MCF 10A (cell line): Measurements from ENCODE around the gene KRTAP20-3. TPM values are rescaled to one million over a fixed set of nuclear protein-coding genes. Genes with fewer than 3 reads are reported as not detected.

Source experiments
- BruUV-seq: library from RNA; stranded (reverse); fragments of 400-500 nt; replicated peaks from 2 replicates; lab custom pipeline; 2021; lab: Mats Ljungman, UMichigan
- CTCF ChIA-PET: fragments of 300-600 bp; sonication (Branson Sonifier 250); formaldehyde crosslinking; extraction: SDS; loops from one replicate; lab custom pipeline; 2021; ENCODE audit warnings: antibody characterized with exemption, inconsistent platforms; lab: Yijun Ruan, JAX
- POLR2A ChIA-PET: fragments of 300-600, 350-650 bp; sonication (Branson Sonifier 250); formaldehyde crosslinking; extraction: SDS; loops from one replicate; lab custom pipeline; 2020; ENCODE audit warnings: antibody characterized with exemption, inconsistent platforms; lab: Yijun Ruan, JAX
- DNase-seq: peaks from one replicate; pipeline ENCODE4 v3.0.0-alpha.2; 2018; ENCODE audit not compliant: unreplicated experiment
- H3K27ac Mint-ChIP-seq: one replicate; pipeline ENCODE4 v1.8.0; 2022; ENCODE audit warnings: mild to moderate bottlenecking, low read depth, mixed read lengths; ENCODE audit not compliant: unreplicated experiment
- H3K27me3 Mint-ChIP-seq: one replicate; pipeline ENCODE4 v1.8.0; 2022; ENCODE audit warnings: mixed read lengths; ENCODE audit not compliant: insufficient read depth, unreplicated experiment
- H3K36me3 Mint-ChIP-seq: one replicate; pipeline ENCODE4 v1.8.0; 2022; ENCODE audit warnings: mild to moderate bottlenecking, moderate library complexity, mixed read lengths; ENCODE audit not compliant: insufficient read depth, unreplicated experiment
- H3K4me1 Mint-ChIP-seq: one replicate; pipeline ENCODE4 v1.8.0; 2022; ENCODE audit warnings: mixed read lengths; ENCODE audit not compliant: insufficient read depth, unreplicated experiment
- H3K4me3 Mint-ChIP-seq: one replicate; pipeline ENCODE4 v1.8.0; 2022; ENCODE audit warnings: mild to moderate bottlenecking, moderate library complexity, mixed read lengths; ENCODE audit not compliant: unreplicated experiment
- H3K9me3 Mint-ChIP-seq: one replicate; pipeline ENCODE4 v1.8.0; 2022; ENCODE audit warnings: mixed read lengths; ENCODE audit not compliant: unreplicated experiment
- intact Hi-C: fragments of 100-400 bp; cut with micrococcal nuclease; formaldehyde crosslinking; loops from 2 replicates; pipeline ENCODE4 v1.14.1; 2022
- total RNA-seq: library from RNA; stranded (reverse); gene quantifications from 2 replicates; pipeline ENCODE4 v1.2.3, GENCODE V29; 2022
- TF ChIP-seq, protein P1 (sequence below): fragments of 200-600 bp; IDR thresholded peaks from one replicate; pipeline ENCODE4 v1.8.0; 2022; ENCODE audit warnings: antibody characterized with exemption, mild to moderate bottlenecking; ENCODE audit not compliant: unreplicated experiment

The KRTAP20-3 gene
- total RNA-seq, 1 experiment from 2014 or later, result not detected

DNA sequence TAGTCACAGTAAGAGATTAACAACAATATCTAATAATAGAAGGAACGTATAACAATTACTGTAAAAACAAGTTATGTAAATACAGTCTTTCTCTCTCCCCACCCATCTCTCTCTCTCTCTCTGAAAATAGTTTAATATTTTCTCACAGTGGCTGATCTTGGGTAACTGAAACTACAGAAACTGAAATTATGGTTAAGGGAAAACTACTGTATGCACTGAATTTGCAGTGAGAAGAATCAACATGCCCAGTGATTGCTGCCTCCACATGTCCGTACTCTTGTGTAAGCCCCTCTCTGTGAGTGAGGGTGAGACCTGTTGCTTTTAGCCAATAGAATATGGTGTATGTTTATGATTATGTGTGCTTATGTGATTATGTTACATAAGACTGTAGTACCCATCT is 30.5 kb upstream of the KRTAP20-3 start:
- CTCF ChIA-PET, result no interaction called here
- intact Hi-C loops, result no loop called here

DNA sequence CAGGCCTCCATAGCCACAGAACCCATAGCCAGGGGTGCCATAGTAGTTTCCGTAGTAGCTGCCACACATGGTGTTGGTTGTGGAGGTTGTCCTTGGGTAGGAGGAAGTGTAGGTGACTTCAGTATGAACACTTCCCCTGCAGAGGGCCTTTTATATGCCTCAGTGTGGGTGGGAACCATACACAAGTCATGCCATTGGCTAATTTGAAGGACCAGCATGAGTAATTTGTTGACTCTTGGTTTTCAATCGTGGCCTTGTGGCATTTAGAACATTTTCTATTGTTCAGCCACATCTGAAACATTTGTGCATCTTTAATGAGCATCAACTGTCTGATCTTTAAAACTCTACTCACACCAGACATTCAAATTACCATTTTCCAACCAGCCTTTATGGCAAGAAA is 28.8 kb upstream of the KRTAP20-3 start, which contains the start of gene KRTAP6-1:
KRTAP6-1 (minus strand) TSS at position 95 of the 400 bp plus-strand sequence; CDS start at position 69, 26 bp downstream.
- Mint-ChIP-seq H3K36me3 (no peaks in the 10 kb centered on the region), H3K4me1 (no peaks in the 10 kb centered on the region), H3K9me3 (no peaks in the 10 kb centered on the region), H3K4me3 (no peak within 1 kb of the TSS), H3K27me3 (no peaks in the 10 kb centered on the region), H3K27ac (no peak within 1 kb of the TSS)
- POLR2A ChIA-PET, result no interaction called here
- CTCF ChIA-PET, result no interaction called here
- no peak for DNase-seq
- TF ChIP-seq, protein P1, sequence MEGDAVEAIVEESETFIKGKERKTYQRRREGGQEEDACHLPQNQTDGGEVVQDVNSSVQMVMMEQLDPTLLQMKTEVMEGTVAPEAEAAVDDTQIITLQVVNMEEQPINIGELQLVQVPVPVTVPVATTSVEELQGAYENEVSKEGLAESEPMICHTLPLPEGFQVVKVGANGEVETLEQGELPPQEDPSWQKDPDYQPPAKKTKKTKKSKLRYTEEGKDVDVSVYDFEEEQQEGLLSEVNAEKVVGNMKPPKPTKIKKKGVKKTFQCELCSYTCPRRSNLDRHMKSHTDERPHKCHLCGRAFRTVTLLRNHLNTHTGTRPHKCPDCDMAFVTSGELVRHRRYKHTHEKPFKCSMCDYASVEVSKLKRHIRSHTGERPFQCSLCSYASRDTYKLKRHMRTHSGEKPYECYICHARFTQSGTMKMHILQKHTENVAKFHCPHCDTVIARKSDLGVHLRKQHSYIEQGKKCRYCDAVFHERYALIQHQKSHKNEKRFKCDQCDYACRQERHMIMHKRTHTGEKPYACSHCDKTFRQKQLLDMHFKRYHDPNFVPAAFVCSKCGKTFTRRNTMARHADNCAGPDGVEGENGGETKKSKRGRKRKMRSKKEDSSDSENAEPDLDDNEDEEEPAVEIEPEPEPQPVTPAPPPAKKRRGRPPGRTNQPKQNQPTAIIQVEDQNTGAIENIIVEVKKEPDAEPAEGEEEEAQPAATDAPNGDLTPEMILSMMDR, result no peak
- BruUV-seq, result no TSS peak
- intact Hi-C loops, result no loop called here

More for the DNA sequence above, 30.5 kb upstream of the KRTAP20-3 start:
- H3K36me3 Mint-ChIP-seq, result no peaks in the 10 kb centered on the region
- H3K4me1 Mint-ChIP-seq, result no peaks in the 10 kb centered on the region
- TF ChIP-seq, protein P1, result no peak
- DNase-seq, result no peak
- no peaks in the 10 kb centered on the region for H3K27me3 Mint-ChIP-seq
- H3K9me3 Mint-ChIP-seq, result no peaks in the 10 kb centered on the region
- H3K4me3 Mint-ChIP-seq, result no peak overlapping the region
- H3K27ac Mint-ChIP-seq, result no peak overlapping the region
- no TSS peak for BruUV-seq
- POLR2A ChIA-PET, result no interaction called here

DNA sequence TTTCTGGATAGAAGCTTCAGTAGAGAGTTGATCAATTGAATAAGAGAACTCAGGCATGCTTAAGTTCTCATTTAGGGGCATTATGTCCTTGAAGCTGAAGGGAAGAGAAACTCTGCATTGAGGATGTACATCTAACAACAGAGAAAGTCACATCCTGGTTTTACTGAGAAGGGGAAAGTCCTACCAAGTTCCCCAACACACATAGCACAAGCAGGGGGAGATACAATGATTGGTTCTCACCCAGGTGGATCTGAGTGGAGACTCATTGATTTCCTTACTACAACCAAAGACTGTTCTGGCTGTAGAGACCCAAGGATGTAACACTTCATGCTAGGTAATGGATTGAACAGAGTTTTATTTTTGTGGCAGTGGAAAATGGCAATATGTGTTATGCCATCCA is 27.5 kb upstream of the KRTAP20-3 start:
- ChIA-PET POLR2A (no interaction called here), CTCF (no interaction called here)
- H3K4me3 Mint-ChIP-seq, result no peak overlapping the region
- no peak overlapping the region for H3K27ac Mint-ChIP-seq
- H3K4me1 Mint-ChIP-seq, result no peaks in the 10 kb centered on the region
- DNase-seq, result no peak
- H3K27me3 Mint-ChIP-seq, result no peaks in the 10 kb centered on the region
- no TSS peak for BruUV-seq
- TF ChIP-seq, protein P1, result no peak
- H3K9me3 Mint-ChIP-seq, result no peaks in the 10 kb centered on the region
- intact Hi-C loops, result no loop called here
- H3K36me3 Mint-ChIP-seq, result no peaks in the 10 kb centered on the region

DNA sequence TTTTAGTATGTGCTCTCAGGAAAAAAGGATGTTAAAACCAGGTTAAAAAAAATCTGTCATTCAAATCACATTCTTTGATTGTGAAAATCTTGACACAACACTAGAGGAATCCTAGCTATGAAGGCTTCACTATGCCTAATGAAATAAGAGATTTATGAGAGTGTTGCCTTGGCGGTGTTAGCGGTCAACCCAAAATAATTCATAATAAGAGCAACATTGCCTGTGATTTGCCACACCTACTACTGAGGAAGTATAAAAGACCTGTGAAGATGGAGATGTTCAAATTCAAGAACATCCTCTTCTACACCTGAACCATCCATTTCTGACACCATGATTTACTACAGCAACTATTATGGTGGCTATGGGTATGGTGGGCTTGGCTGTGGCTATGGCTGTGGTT is 26.5 kb upstream of the KRTAP20-3 start, which contains the start of gene KRTAP20-1:
KRTAP20-1 (plus strand) TSS at position 301 of the 400 bp plus-strand sequence; CDS start at position 331, 30 bp downstream.
- no TSS peak for BruUV-seq

More for the DNA sequence above, 26.5 kb upstream of the KRTAP20-3 start, which contains the start of gene KRTAP20-1:
- no peak within 1 kb of the TSS for H3K4me3 Mint-ChIP-seq
- no peaks in the 10 kb centered on the region for H3K9me3 Mint-ChIP-seq
- no peaks in the 10 kb centered on the region for H3K4me1 Mint-ChIP-seq
- no peak for DNase-seq
- H3K36me3 Mint-ChIP-seq, result no peaks in the 10 kb centered on the region
- ChIA-PET CTCF (no interaction called here), POLR2A (no interaction called here)
- no peaks in the 10 kb centered on the region for H3K27me3 Mint-ChIP-seq
- intact Hi-C loops, result no loop called here
- H3K27ac Mint-ChIP-seq, result no peak within 1 kb of the TSS
- TF ChIP-seq, protein P1, result no peak
